IMR-90 (cell line): ENCODE measurements around the gene BPTF. TPM values are rescaled to one million over a fixed set of nuclear protein-coding genes. Genes with fewer than 3 reads are reported as not detected.
"Not testable (repeated sequence)": the region's sequence is repeated elsewhere in the genome, so short reads cannot be mapped to it uniquely, and the experiment has no call there.

Experiments used
- ATAC-seq: fragments of 200-7000 bp; cut with Tn5 transposase; 2 replicates; pipeline ENCODE4 v1.9.1; 2020; ENCODE audit warnings: low read depth, mild to moderate bottlenecking, moderate library complexity
- BruUV-seq: library from RNA; stranded (reverse); fragments of 400-500 nt; replicated peaks from 2 replicates; lab custom pipeline; 2021; lab: Mats Ljungman, UMichigan
- CTCF ChIA-PET: fragments of 300-600 bp; formaldehyde crosslinking; extraction: SDS; loops from one replicate; lab custom pipeline; 2021; ENCODE audit warnings: antibody characterized with exemption; lab: Yijun Ruan, JAX
- POLR2A ChIA-PET: fragments of 300-600 bp; sonication (Branson Sonifier 250); formaldehyde crosslinking; loops from one replicate; lab custom pipeline; 2022; ENCODE audit warnings: antibody characterized with exemption; ENCODE audit not compliant: unreplicated experiment; lab: Charles Lee
- DNase-seq: peaks from one replicate; pipeline ENCODE4 v3.0.0; 2013
- H2AFZ ChIP-seq: replicated peaks from 2 replicates; pipeline ENCODE3; 2013; ENCODE audit warnings: low read length, mild to moderate bottlenecking; ENCODE audit not compliant: poor library complexity
- H2AK5ac ChIP-seq: 2 replicates; pipeline ENCODE4 v1.6.1; 2013; ENCODE audit warnings: low read depth, low read length, inconsistent platforms
- H2AK9ac ChIP-seq: replicated peaks from 2 replicates; pipeline ENCODE3; 2013; ENCODE audit warnings: mild to moderate bottlenecking, low read depth, low read length, moderate library complexity; ENCODE audit not compliant: poor library complexity
- H2BK120ac ChIP-seq: 2 replicates; pipeline ENCODE4 v1.6.1; 2013; ENCODE audit warnings: low read depth, low read length, inconsistent platforms
- H2BK15ac ChIP-seq: 3 replicates; pipeline ENCODE4 v1.6.1; 2013; ENCODE audit warnings: low read depth, low read length, inconsistent platforms
- H2BK20ac ChIP-seq: 2 replicates; pipeline ENCODE4 v1.6.1; 2013; ENCODE audit warnings: low read depth, mild to moderate bottlenecking, inconsistent platforms, low read length, moderate library complexity
- H2BK5ac ChIP-seq: 2 replicates; pipeline ENCODE4 v1.6.1; 2013; ENCODE audit warnings: mild to moderate bottlenecking, low read depth, low read length, inconsistent platforms; ENCODE audit not compliant: poor library complexity, severe bottlenecking
- H3K14ac ChIP-seq: replicated peaks from 2 replicates; pipeline ENCODE4 v1.6.1; 2013; ENCODE audit warnings: low read depth, low read length, inconsistent platforms
- H3K18ac ChIP-seq: 2 replicates; pipeline ENCODE4 v1.6.1; 2013; ENCODE audit warnings: low read depth, low read length, control low read depth
- H3K23ac ChIP-seq: 2 replicates; pipeline ENCODE4 v1.6.1; 2013; ENCODE audit warnings: low read depth, low read length, inconsistent platforms
- H3K27ac ChIP-seq: 2 replicates; pipeline ENCODE4 v1.5.1; 2013; ENCODE audit warnings: mild to moderate bottlenecking, control low read depth, low read length; ENCODE audit not compliant: insufficient read depth
- H3K27me3 ChIP-seq: 2 replicates; pipeline ENCODE4 v1.6.1; 2013; ENCODE audit warnings: low read length; ENCODE audit not compliant: control insufficient read depth, insufficient read depth
- H3K36me3 ChIP-seq: 2 replicates; pipeline ENCODE4 v1.6.1; 2013; ENCODE audit warnings: low read length, mixed read lengths; ENCODE audit not compliant: control insufficient read depth, insufficient read depth
- H3K4ac ChIP-seq: 2 replicates; pipeline ENCODE4 v1.6.1; 2013; ENCODE audit warnings: low read depth, low read length, inconsistent platforms
- H3K4me1 ChIP-seq: 2 replicates; pipeline ENCODE4 v1.6.1; 2013; ENCODE audit warnings: low read length, mixed read lengths; ENCODE audit not compliant: control insufficient read depth, insufficient read depth
- H3K4me2 ChIP-seq: 2 replicates; pipeline ENCODE4 v1.6.1; 2013; ENCODE audit warnings: low read depth, mild to moderate bottlenecking, control low read depth, low read length, moderate library complexity
- H3K4me3 ChIP-seq: 2 replicates; pipeline ENCODE4 v1.5.1; 2013; ENCODE audit warnings: low read depth, mild to moderate bottlenecking, control low read depth, low read length, moderate library complexity; ENCODE audit not compliant: insufficient read depth
- H3K56ac ChIP-seq: 2 replicates; pipeline ENCODE4 v1.6.1; 2013; ENCODE audit warnings: low read length, inconsistent platforms; ENCODE audit not compliant: insufficient read depth; ENCODE audit errors: extremely low read depth
- H3K79me1 ChIP-seq, 2 experiments: 2 replicates each; pipeline ENCODE4 v1.6.1; 2013; ENCODE audit warnings: low read length in 2 of 2, inconsistent platforms in 1 of 2, low read depth in 1 of 2
- H3K9ac ChIP-seq: 2 replicates; pipeline ENCODE4 v1.6.1; 2013; ENCODE audit warnings: low read depth, low read length, control low read depth
- H3K9me1 ChIP-seq: 2 replicates; pipeline ENCODE4 v1.6.1; 2013; ENCODE audit warnings: low read length, inconsistent platforms; ENCODE audit not compliant: insufficient read depth
- H3K9me3 ChIP-seq: 2 replicates; pipeline ENCODE4 v1.6.1; 2013; ENCODE audit warnings: low read length; ENCODE audit not compliant: control insufficient read depth, insufficient read depth
- H4K20me1 ChIP-seq: 2 replicates; pipeline ENCODE4 v1.6.1; 2013; ENCODE audit warnings: low read length, inconsistent platforms; ENCODE audit not compliant: insufficient read depth
- H4K5ac ChIP-seq: 2 replicates; pipeline ENCODE4 v1.6.1; 2013; ENCODE audit warnings: mild to moderate bottlenecking, low read depth, low read length, control low read depth
- H4K8ac ChIP-seq, 2 experiments: 2 replicates each; pipeline ENCODE4 v1.6.1; 2013; ENCODE audit warnings: low read depth in 2 of 2, low read length in 2 of 2, control low read depth in 1 of 2, inconsistent platforms in 1 of 2
- H4K91ac ChIP-seq: 2 replicates; pipeline ENCODE4 v1.6.1; 2013; ENCODE audit warnings: low read depth, low read length, inconsistent platforms; ENCODE audit not compliant: insufficient read depth
- WGBS, 2 experiments: methylation state at CpG; one replicate each; pipeline versions ENCODE4 v1.1.5 to v1.1.7; 2013; ENCODE audit warnings: missing lambda C conversion rate in 2 of 2; ENCODE audit not compliant: insufficient read length in 1 of 2; ENCODE audit errors: extremely low coverage in 2 of 2; 5-methylcytosine and 5-hydroxymethylcytosine counted together
- dilution Hi-C: fragments of 300-500 bp; cut with HindIII; formaldehyde crosslinking; loops from one replicate; pipeline ENCODE4 v1.14.3; 2018; ENCODE audit warnings: low sequenced_read_pairs; ENCODE audit not compliant: unreplicated experiment
- in situ Hi-C: fragments of 300-500 bp; cut with MboI; formaldehyde crosslinking; loops from 3 replicates; pipeline ENCODE4 v1.14.3; 2019; ENCODE audit warnings: low sequenced_read_pairs, inconsistent platforms, mixed read lengths
- intact Hi-C: fragments of 100-400 bp; cut with micrococcal nuclease; formaldehyde crosslinking; loops from 2 replicates; pipeline ENCODE4 v1.10.0; 2022
- polyA plus RNA-seq, 3 experiments: library from polyadenylated mRNA; depleted of rRNA; stranded (reverse); fragments of >200 nt; gene quantifications; 2 replicates each; pipeline ENCODE4 v1.2.3, GENCODE V29; 2012; ENCODE audit warnings: low replicate concordance in 1 of 3
- total RNA-seq: library from RNA; depleted of rRNA; stranded (reverse); fragments of >200 nt; gene quantifications from 2 replicates; pipeline ENCODE4 v1.2.3, GENCODE V29; 2012

BPTF gene
- total and polyA plus RNA-seq, 2 of the 4 experiments (the other 2 are of a cell fraction) = 32.3 to 35.7 TPM

DNA sequence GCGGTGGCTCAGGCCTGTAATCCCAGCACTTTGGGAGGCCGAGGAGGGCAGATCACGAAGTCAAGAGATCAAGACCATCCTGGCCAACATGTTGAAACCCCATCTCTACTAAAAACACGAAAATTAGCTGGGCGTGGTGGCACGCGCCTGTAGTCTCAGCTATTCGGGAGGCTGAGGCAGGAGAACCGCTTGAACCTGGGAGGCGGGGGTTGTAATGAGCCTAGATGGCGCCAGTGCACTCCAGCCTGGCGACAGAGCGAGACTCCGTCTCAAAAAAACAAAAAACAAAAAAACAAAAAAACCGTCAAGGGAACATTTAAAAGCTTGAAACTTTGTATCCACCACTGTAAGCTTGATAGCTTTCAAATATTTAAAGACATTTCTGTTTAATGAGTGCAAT lies 197.2 kb downstream of the BPTF start:
- H2BK120ac ChIP-seq, H2BK15ac ChIP-seq, BruUV-seq, H3K4me2 ChIP-seq, CTCF ChIA-PET, POLR2A ChIA-PET, H3K23ac ChIP-seq, H2AFZ ChIP-seq, H3K9ac ChIP-seq, H3K14ac ChIP-seq, H3K9me3 ChIP-seq, H4K8ac ChIP-seq, H4K5ac ChIP-seq, H4K20me1 ChIP-seq, H3K4me1 ChIP-seq, H3K56ac ChIP-seq, ATAC-seq, H3K18ac ChIP-seq, H2BK5ac ChIP-seq, H2BK20ac ChIP-seq, intact Hi-C loops, in situ Hi-C loops, H3K79me1 ChIP-seq, H3K36me3 ChIP-seq, H4K91ac ChIP-seq, H2AK9ac ChIP-seq, H2AK5ac ChIP-seq, dilution Hi-C loops, H3K4me3 ChIP-seq, DNase-seq, H3K9me1 ChIP-seq, H3K27me3 ChIP-seq, H3K27ac ChIP-seq, H3K4ac ChIP-seq: not testable (repeated sequence)
- 100% methylated on average over 3 of the region's 15 CpGs; no CpG with 5 or more reads in 1 of the 2 experiments for WGBS, 2 experiments
